ENCODE results near the gene EHD4.
A peak's percentile ranks its signal among the peaks of the same experiment; 100 is the strongest.

The EHD4 gene

DNA sequence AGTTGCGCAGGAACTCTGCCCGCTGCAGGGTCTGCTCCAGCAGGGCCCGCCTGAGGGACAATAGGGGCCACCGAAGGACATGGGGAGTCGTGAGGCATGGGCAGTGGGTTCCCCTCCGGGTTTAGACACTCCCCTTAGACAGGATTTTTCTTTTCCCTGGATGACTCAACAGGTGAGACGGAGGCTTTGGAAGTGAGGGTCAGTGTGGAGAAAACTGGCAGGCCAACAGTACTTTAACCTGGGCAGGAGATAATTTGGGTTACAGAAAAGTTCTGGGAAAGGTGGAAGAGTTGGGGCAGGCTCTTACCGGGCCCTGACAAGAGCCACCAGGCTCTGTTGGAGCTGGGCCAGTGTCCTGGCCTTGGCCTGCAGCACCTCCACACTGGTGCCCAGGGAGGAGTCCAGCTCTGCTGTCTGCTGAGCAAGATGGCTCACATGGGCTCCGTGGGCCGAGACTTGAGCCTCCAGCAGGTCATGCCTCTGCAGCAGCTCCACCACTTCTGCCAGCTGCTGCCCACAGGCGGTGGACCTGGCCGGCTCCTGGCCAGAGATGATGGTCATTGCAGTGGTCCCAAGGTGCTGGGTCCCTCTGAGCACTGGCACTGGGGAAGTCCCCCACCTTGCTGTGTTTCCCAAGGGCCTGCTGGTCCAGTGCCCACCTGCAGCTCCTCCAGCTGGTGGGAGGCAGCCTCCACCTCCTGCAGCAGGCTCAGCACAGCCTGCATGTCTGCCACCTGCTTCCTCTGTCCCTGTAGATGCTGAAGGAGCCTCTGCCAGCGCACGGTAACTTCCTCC, 89.5 kb downstream of the EHD4 start:
- Histone ChIP-seq H2AFZ (ENCODE audit: low read depth, low read length) (no peak overlapping the region), H3K4me2 (ENCODE audit: insufficient read depth, low read length) (no peak overlapping the region), H3K27me3 (ENCODE audit: insufficient read depth, low read length, poor library complexity) (no peaks in the 10 kb centered on the region), H3K9ac (ENCODE audit: low read depth, low read length) (no peak overlapping the region), H3K4me1 (ENCODE audit: insufficient read depth, low read length) (no peaks in the 10 kb centered on the region), H3K79me2 (ENCODE audit: insufficient read depth, low read length) (no peaks in the 10 kb centered on the region), H3K9me3 (ENCODE audit: insufficient read depth, low read length, severe bottlenecking) (no peaks in the 10 kb centered on the region), H3K27ac (ENCODE audit: low read length) (no peak overlapping the region), H3K36me3 (ENCODE audit: insufficient read depth, low read length) (no peaks in the 10 kb centered on the region), H3K4me3 (ENCODE audit: low read depth in 1 of 2, low read length in 2 of 2) (no peak overlapping the region), H4K20me1 (ENCODE audit: insufficient read depth, low read length) (no peaks in the 10 kb centered on the region)
- ATAC-seq (ENCODE audit: insufficient read depth, low read depth), result peak; percentile 54; the same call in 1 of the 3 replicates
- TF ChIP-seq CTCF (IDR thresholded peaks at IDR 0.05; ENCODE audit: borderline replicate concordance, extremely low read depth, low read length, poor library complexity, severe bottlenecking), result no peak
- no peak for TF ChIP-seq EZH2 (IDR thresholded peaks at IDR 0.05; ENCODE audit: borderline replicate concordance, low read depth, low read length, severe bottlenecking)
- DNase-seq, result peak; percentile 8

GRCh38 chr15:41881920-41882688, 90.3 kb downstream of the EHD4 start:
- Histone ChIP-seq H3K4me2 (ENCODE audit: insufficient read depth, low read length) (no peak overlapping the region), H3K4me3 (ENCODE audit: low read depth in 1 of 2, low read length in 2 of 2) (no peak overlapping the region), H3K27me3 (ENCODE audit: insufficient read depth, low read length, poor library complexity) (no peaks in the 10 kb centered on the region), H3K4me1 (ENCODE audit: insufficient read depth, low read length) (no peaks in the 10 kb centered on the region), H3K27ac (ENCODE audit: low read length) (no peak overlapping the region), H4K20me1 (ENCODE audit: insufficient read depth, low read length) (no peaks in the 10 kb centered on the region), H3K79me2 (ENCODE audit: insufficient read depth, low read length) (no peaks in the 10 kb centered on the region), H3K9ac (ENCODE audit: low read depth, low read length) (no peak overlapping the region), H3K9me3 (ENCODE audit: insufficient read depth, low read length, severe bottlenecking) (no peaks in the 10 kb centered on the region), H3K36me3 (ENCODE audit: insufficient read depth, low read length) (no peaks in the 10 kb centered on the region), H2AFZ (ENCODE audit: low read depth, low read length) (no peak overlapping the region)
- TF ChIP-seq CTCF (IDR thresholded peaks at IDR 0.05; ENCODE audit: borderline replicate concordance, extremely low read depth, low read length, poor library complexity, severe bottlenecking) (no peak), EZH2 (IDR thresholded peaks at IDR 0.05; ENCODE audit: borderline replicate concordance, low read depth, low read length, severe bottlenecking) (no peak)
- DNase-seq, result no peak
- ATAC-seq (ENCODE audit: insufficient read depth, low read depth), result no peak

- TF ChIP-seq EZH2 (IDR thresholded peaks at IDR 0.05; ENCODE audit: borderline replicate concordance, low read depth, low read length, severe bottlenecking) (no peak), CTCF (IDR thresholded peaks at IDR 0.05; ENCODE audit: borderline replicate concordance, extremely low read depth, low read length, poor library complexity, severe bottlenecking) (no peak)
- no peak overlapping the region for H3K9ac ChIP-seq (ENCODE audit: low read depth, low read length)
- no peak overlapping the region for H2AFZ ChIP-seq (ENCODE audit: low read depth, low read length)
- H3K27me3 ChIP-seq (ENCODE audit: insufficient read depth, low read length, poor library complexity), result no peaks in the 10 kb centered on the region
- H3K4me3 ChIP-seq (ENCODE audit: low read depth in 1 of 2, low read length in 2 of 2), result no peak overlapping the region
- H3K9me3 ChIP-seq (ENCODE audit: insufficient read depth, low read length, severe bottlenecking), result no peaks in the 10 kb centered on the region
- ATAC-seq (ENCODE audit: insufficient read depth, low read depth), result no peak
- H3K79me2 ChIP-seq (ENCODE audit: insufficient read depth, low read length), result no peaks in the 10 kb centered on the region
- no peaks in the 10 kb centered on the region for H3K36me3 ChIP-seq (ENCODE audit: insufficient read depth, low read length)
- H3K4me1 ChIP-seq (ENCODE audit: insufficient read depth, low read length), result no peaks in the 10 kb centered on the region
- H3K27ac ChIP-seq (ENCODE audit: low read length), result no peak overlapping the region
- no peak overlapping the region for H3K4me2 ChIP-seq (ENCODE audit: insufficient read depth, low read length)
- no peaks in the 10 kb centered on the region for H4K20me1 ChIP-seq (ENCODE audit: insufficient read depth, low read length)
- no peak for DNase-seq
Measured at GRCh38 chr15:41881550-41881919, 90.8 kb downstream of the EHD4 start.

Measured in DND-41 (cell line).